Karpas-422 (cell line): ENCODE data around the gene CCDC28B. TPM values are rescaled to one million over a fixed set of nuclear protein-coding genes. Genes with fewer than 3 reads are reported as not detected.

Experiments used
- DNase-seq: peaks from one replicate; pipeline ENCODE4 v3.0.0-alpha.2; 2015
- H2AFZ ChIP-seq: fragments of 200-600 bp; sonication (generic); 2 replicates; pipeline ENCODE4 v1.6.1; 2014; ENCODE audit warnings: antibody characterized with exemption, low read length, mixed read lengths
- H3K27ac ChIP-seq: fragments of 200-600 bp; sonication (generic); 2 replicates; pipeline ENCODE4 v1.5.1; 2014; ENCODE audit warnings: mild to moderate bottlenecking, low read length, moderate library complexity
- H3K27me3 ChIP-seq: fragments of 200-600 bp; sonication (generic); 2 replicates; pipeline ENCODE4 v1.6.1; 2014; ENCODE audit warnings: low read length, mixed read lengths
- H3K36me3 ChIP-seq: fragments of 200-600 bp; sonication (generic); 2 replicates; pipeline ENCODE4 v1.6.1; 2014; ENCODE audit warnings: low read length, mixed read lengths; ENCODE audit not compliant: insufficient read depth
- H3K4me1 ChIP-seq: fragments of 200-600 bp; sonication (generic); 2 replicates; pipeline ENCODE4 v1.6.1; 2014; ENCODE audit warnings: mild to moderate bottlenecking, low read length, mixed read lengths
- H3K4me2 ChIP-seq: fragments of 200-600 bp; sonication (generic); 2 replicates; pipeline ENCODE4 v1.6.1; 2014; ENCODE audit warnings: low read length, low read depth, mild to moderate bottlenecking; ENCODE audit not compliant: poor library complexity, severe bottlenecking
- H3K4me3 ChIP-seq: fragments of 200-600 bp; sonication (generic); 2 replicates; pipeline ENCODE4 v1.5.1; 2014; ENCODE audit warnings: mild to moderate bottlenecking, antibody characterized with exemption, low read length, mixed read lengths
- H3K79me2 ChIP-seq: fragments of 200-600 bp; sonication (generic); 2 replicates; pipeline ENCODE4 v1.6.1; 2014; ENCODE audit warnings: mild to moderate bottlenecking, low read length, mixed read lengths
- H3K9ac ChIP-seq: fragments of 200-600 bp; sonication (generic); 2 replicates; pipeline ENCODE4 v1.6.0; 2014; ENCODE audit warnings: low read length
- H3K9me2 ChIP-seq: fragments of 200-600 bp; sonication (generic), shearing (Covaris generic); replicated peaks from 2 replicates; pipeline ENCODE4 v1.6.0; 2014; ENCODE audit warnings: mild to moderate bottlenecking, low read length, moderate library complexity; ENCODE audit not compliant: insufficient read depth
- H3K9me3 ChIP-seq: fragments of 300-700, 200-600 bp; sonication (generic); 2 replicates; pipeline ENCODE4 v1.6.1; 2014; ENCODE audit warnings: low read length, mixed read lengths
- H4K20me1 ChIP-seq: fragments of 200-600 bp; sonication (generic); 2 replicates; pipeline ENCODE4 v1.6.1; 2014; ENCODE audit warnings: mild to moderate bottlenecking, antibody characterized with exemption, low read length, low read depth; ENCODE audit not compliant: insufficient read depth
- total RNA-seq: library from RNA; depleted of rRNA; stranded (reverse); fragments of >200 nt; shearing (Covaris generic); gene quantifications from 2 replicates; pipeline ENCODE4 v1.2.3, GENCODE V29; 2014; ENCODE audit warnings: low replicate concordance

Gene CCDC28B
- total RNA-seq, 1 experiment from 2014 or later, result 35.9 TPM

DNA sequence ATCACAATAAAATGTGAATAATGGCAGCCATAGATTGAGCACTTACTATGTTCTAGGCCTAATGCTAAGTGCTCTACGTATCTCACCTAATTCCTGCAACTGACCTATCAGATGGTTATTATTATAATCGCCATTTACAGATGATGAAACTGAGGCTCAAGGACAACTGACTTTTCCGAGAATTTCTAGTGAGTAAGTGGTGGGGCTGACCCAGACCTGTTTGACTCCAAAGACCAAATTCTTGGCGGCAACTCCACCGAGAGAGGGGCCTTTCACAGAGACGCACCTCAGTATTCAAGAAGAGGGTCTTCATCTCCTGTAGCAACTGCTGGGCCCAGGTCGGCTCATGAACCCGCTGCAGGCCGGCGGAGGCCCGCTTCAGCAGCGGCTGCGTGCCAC, 21.2 kb downstream of the CCDC28B start:
- H3K79me2 ChIP-seq, result peaks cover 35% of the 10 kb centered on the region
- no peaks in the 10 kb centered on the region for H3K9me2 ChIP-seq
- peak overlapping the region; percentile 44; the same call in 1 of the 2 replicates for H2AFZ ChIP-seq
- H3K9me3 ChIP-seq, result no peaks in the 10 kb centered on the region
- peak overlapping the region; percentile 31; the same call in 1 of the 2 replicates for H3K27ac ChIP-seq
- no peaks in the 10 kb centered on the region for H4K20me1 ChIP-seq
- peak overlapping the region; percentile 94 for H3K4me3 ChIP-seq
- peaks cover 12% of the 10 kb centered on the region; the same call in 1 of the 2 replicates for H3K36me3 ChIP-seq
- H3K4me1 ChIP-seq, result peaks cover 33% of the 10 kb centered on the region
- no peak for DNase-seq
- H3K9ac ChIP-seq, result peak overlapping the region; percentile 95
- H3K4me2 ChIP-seq, result peak overlapping the region; percentile 79
- no peaks in the 10 kb centered on the region for H3K27me3 ChIP-seq

DNA sequence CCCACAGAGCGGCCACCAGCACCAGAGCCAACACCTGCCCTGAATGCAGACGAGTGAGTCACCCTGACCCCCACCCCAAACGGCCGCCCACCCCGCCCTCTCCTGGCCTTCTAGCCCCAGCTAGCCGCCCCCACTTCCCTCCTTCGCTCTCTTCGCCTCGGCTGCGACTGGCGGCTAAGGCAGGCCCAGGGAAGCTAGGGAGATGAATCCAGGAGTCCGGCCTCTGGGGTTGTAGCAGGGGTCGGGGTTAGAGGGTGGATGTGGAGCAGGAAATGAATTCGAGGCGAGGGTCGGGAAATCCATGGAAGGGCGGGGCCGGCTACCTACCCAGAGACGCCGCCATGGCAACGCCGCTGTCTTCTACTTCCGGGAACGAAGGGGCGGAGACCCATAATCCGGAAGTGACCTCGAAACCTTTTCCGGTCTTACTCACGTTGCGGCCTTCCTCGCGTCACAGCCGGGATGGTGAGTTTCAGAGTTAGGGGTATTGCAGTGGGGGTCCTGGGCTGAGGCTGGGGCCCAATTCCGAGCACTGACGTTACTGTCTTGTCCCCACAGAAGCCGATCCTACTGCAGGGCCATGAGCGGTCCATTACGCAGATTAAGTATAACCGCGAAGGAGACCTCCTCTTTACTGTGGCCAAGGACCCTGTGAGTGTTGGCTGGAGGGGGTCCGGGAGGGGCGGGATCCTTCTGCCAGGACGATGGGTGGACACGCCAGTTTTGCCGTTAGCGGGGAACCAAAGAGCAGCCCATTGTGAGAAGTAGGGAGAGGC, 21.8 kb downstream of the CCDC28B start, which contains the start of the genes EIF3I and TMEM234:
TSS of gene EIF3I (plus strand) at position 428 of the 776 bp plus-strand sequence. CDS start at position 463, 35 bp downstream.
TSS of gene TMEM234 (minus strand) at position 374 of the 776 bp plus-strand sequence. CDS start at position 343, 31 bp downstream.
- H3K4me2 ChIP-seq, result peak within 1 kb of the TSS; percentile 79
- H3K4me3 ChIP-seq, result peak within 1 kb of the TSS; percentile 94
- no peaks in the 10 kb centered on the region for H3K27me3 ChIP-seq
- peak within 1 kb of the TSS; percentile 95 for H3K9ac ChIP-seq
- H3K79me2 ChIP-seq, result peaks cover 35% of the 10 kb centered on the region
- no peaks in the 10 kb centered on the region for H3K9me3 ChIP-seq
- peak within 1 kb of the TSS; percentile 44; the same call in 1 of the 2 replicates for H2AFZ ChIP-seq
- H3K27ac ChIP-seq, result peak within 1 kb of the TSS; percentile 53; the same call in 1 of the 2 replicates
- H3K36me3 ChIP-seq, result peaks cover 12% of the 10 kb centered on the region; the same call in 1 of the 2 replicates
- DNase-seq, result peak; percentile 97
- H3K4me1 ChIP-seq, result peaks cover 33% of the 10 kb centered on the region
- no peaks in the 10 kb centered on the region for H3K9me2 ChIP-seq
- H4K20me1 ChIP-seq, result no peaks in the 10 kb centered on the region

DNA sequence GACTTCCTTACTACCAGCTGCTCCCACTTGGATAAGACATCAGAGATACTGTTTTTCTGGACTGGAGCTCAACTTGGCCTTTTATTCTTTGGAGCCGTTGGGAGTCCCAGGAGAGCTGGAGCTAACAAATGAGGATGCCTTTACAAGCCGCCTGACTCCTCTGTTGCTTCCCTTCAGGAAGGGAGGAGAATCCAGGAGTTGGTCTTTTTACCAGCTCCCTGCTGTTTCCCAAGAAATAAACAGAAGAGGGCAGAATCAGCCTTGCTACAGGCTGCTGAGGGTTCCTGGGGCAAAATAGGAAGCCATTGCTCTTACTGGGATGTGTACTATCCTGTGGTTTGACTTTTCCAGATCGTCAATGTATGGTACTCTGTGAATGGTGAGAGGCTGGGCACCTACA, 23.3 kb downstream of the CCDC28B start:
- DNase-seq, result no peak
- peak overlapping the region; percentile 94 for H3K4me3 ChIP-seq
- H3K4me2 ChIP-seq, result peak overlapping the region; percentile 79
- H3K27me3 ChIP-seq, result no peaks in the 10 kb centered on the region
- no peaks in the 10 kb centered on the region for H4K20me1 ChIP-seq
- no peaks in the 10 kb centered on the region for H3K9me2 ChIP-seq
- H3K4me1 ChIP-seq, result peaks cover 29% of the 10 kb centered on the region
- no peak overlapping the region for H3K27ac ChIP-seq
- H3K9ac ChIP-seq, result peak overlapping the region; percentile 95
- peaks cover 21% of the 10 kb centered on the region; the same call in 1 of the 2 replicates for H3K36me3 ChIP-seq
- H2AFZ ChIP-seq, result no peak overlapping the region
- H3K79me2 ChIP-seq, result peaks cover 35% of the 10 kb centered on the region
- no peaks in the 10 kb centered on the region for H3K9me3 ChIP-seq

DNA sequence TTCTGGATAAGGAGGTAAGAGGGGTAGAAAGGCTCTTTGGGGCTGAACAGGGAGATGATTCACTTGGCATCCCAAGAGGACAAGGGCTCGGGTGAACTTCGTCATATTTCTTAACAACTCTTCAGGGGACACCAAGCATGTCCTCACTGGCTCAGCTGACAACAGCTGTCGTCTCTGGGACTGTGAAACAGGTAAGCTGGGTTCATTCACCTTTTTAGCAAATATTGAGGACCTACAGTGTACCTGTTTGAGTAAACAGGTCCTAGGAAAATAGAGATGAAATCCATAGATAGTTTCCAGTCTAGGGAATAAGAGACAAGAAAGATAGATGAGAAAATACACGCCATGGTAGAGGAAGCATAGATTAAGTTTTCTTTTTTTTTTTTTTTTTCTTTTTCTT, 23.9 kb downstream of the CCDC28B start:
- no peaks in the 10 kb centered on the region for H4K20me1 ChIP-seq
- peaks cover 29% of the 10 kb centered on the region for H3K4me1 ChIP-seq
- DNase-seq, result no peak
- peaks cover 35% of the 10 kb centered on the region for H3K79me2 ChIP-seq
- no peaks in the 10 kb centered on the region for H3K9me3 ChIP-seq
- H3K4me3 ChIP-seq, result no peak overlapping the region
- H3K27ac ChIP-seq, result no peak overlapping the region
- H3K27me3 ChIP-seq, result no peaks in the 10 kb centered on the region
- H2AFZ ChIP-seq, result no peak overlapping the region
- H3K9ac ChIP-seq, result no peak overlapping the region
- no peaks in the 10 kb centered on the region for H3K9me2 ChIP-seq
- H3K4me2 ChIP-seq, result no peak overlapping the region
- H3K36me3 ChIP-seq, result peaks cover 21% of the 10 kb centered on the region; the same call in 1 of the 2 replicates

DNA sequence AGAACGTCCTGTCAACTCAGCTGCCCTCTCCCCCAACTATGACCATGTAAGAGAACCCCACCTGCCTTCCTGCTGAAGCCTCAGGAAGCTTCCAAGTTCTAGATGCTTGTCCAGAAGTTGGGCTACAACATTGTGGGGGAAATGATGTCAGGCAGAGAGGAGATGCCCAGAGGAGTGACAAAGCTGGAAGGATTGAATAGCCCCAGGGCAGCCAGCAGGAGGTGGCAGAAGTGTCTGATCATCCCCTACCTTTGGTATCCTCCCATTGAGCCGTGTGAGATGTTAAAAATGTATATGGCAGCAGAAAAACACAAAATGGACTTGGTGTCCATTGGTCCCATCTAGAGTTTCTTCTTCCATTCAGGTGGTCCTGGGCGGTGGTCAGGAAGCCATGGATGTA, 28.4 kb downstream of the CCDC28B start:
- peaks cover 21% of the 10 kb centered on the region; the same call in 1 of the 2 replicates for H3K36me3 ChIP-seq
- no peaks in the 10 kb centered on the region for H3K9me2 ChIP-seq
- no peaks in the 10 kb centered on the region for H3K27me3 ChIP-seq
- no peak overlapping the region for H3K4me3 ChIP-seq
- no peak overlapping the region for H2AFZ ChIP-seq
- peaks cover 19% of the 10 kb centered on the region for H3K4me1 ChIP-seq
- no peaks in the 10 kb centered on the region for H4K20me1 ChIP-seq
- no peak for DNase-seq
- no peak overlapping the region for H3K4me2 ChIP-seq
- H3K79me2 ChIP-seq, result peaks cover 6% of the 10 kb centered on the region
- no peak overlapping the region for H3K9ac ChIP-seq
- H3K9me3 ChIP-seq, result no peaks in the 10 kb centered on the region
- no peak overlapping the region for H3K27ac ChIP-seq

DNA sequence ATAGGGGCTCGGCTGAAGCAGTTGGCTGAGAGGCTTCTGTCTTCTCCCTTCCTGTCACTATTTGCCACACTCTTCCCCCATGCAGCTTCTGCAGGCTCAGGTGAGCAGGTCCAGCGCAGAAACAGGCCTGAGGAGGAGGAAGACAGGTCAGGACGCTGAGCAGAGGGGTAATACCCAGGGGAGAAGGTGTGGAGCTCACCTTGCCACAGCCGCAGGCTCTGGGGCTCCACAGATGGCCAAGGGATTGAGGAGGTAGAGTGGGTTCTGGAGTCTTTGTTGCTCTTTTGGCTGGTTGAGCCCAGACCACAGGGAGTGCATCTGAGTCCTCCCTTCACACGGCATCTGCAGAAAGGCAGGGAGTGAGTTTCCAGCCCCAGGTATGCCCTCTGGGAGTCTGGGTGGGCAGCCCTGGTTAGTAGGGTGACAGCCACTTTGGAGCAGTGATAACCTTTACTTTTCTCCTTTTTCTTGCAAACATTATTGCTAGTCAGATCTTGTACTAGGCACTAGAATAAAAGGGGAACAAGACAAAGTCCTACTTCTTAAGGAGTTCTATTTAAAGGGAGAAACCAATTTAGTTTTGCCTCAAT, 31.5 kb downstream of the CCDC28B start:
- no peaks in the 10 kb centered on the region for H3K9me2 ChIP-seq
- DNase-seq, result peak; percentile 41
- H2AFZ ChIP-seq, result no peak overlapping the region
- 0 out of 2 replicates have a peak overlapping the region, but pooled peaks have one; percentile 25 for H3K9ac ChIP-seq
- no peak overlapping the region for H3K4me2 ChIP-seq
- no peaks in the 10 kb centered on the region for H3K9me3 ChIP-seq
- H3K79me2 ChIP-seq, result no peaks in the 10 kb centered on the region
- H3K27me3 ChIP-seq, result no peaks in the 10 kb centered on the region
- peaks cover 31% of the 10 kb centered on the region for H3K4me1 ChIP-seq
- peaks cover 12% of the 10 kb centered on the region; the same call in 1 of the 2 replicates for H3K36me3 ChIP-seq
- no peak overlapping the region for H3K4me3 ChIP-seq
- H3K27ac ChIP-seq, result peak overlapping the region; percentile 51
- H4K20me1 ChIP-seq, result no peaks in the 10 kb centered on the region

DNA sequence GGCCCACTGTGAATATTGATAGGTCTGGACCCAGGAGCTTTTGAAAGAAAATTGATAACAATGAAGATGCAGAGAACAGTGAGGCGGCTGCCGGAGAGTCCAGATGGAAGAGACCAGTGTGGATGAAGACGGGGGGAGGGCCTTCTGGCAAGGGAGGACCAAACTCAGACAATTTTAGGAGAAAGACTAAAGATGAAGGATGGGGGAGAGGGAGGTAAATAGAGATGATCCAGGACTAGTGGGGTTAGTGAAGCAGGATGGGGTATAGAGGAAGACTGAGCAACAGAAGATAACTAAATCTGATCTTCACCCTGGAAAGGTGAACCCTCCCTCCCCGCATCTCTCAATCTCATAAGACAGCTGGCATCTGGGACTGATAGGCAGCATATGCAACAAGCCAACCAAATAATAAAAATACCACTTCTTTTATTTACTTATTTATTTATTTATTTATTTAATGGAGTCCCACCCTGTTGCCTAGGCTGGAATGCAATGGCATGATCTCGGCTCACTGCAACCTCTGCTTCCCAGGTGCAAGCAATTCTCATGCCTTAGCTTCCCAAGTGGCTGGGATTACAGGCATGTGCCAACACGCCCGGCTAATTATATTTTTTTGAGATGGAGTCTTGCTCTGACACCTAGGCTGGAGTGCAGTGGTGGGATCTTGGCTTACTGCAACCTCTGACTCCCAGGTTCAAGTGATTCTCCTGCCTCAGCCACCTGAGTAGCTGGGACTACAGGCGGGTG, 32.3 kb downstream of the CCDC28B start:
- Histone ChIP-seq H3K4me2 (no peak overlapping the region), H3K9ac (no peak overlapping the region), H2AFZ (no peak overlapping the region), H3K9me2 (no peaks in the 10 kb centered on the region), H3K4me3 (no peak overlapping the region), H4K20me1 (no peaks in the 10 kb centered on the region), H3K27ac (peak overlapping the region; percentile 51), H3K36me3 (peaks cover 11% of the 10 kb centered on the region; the same call in 1 of the 2 replicates), H3K79me2 (no peaks in the 10 kb centered on the region), H3K27me3 (no peaks in the 10 kb centered on the region), H3K9me3 (no peaks in the 10 kb centered on the region), H3K4me1 (peaks cover 31% of the 10 kb centered on the region)
- DNase-seq, result no peak
